NCI-H510A treated with DMSO at 0.1 percent for 48 hours (cell line): ENCODE measurements around the gene MPI.
"Not testable (repeated sequence)": the region's sequence is repeated elsewhere in the genome, so short reads cannot be mapped to it uniquely, and the experiment has no call there.

Experiments
- DNase-seq: peaks from one replicate; lab custom pipeline; 2025; lab: John Stamatoyannopoulos, UW

The MPI gene

GRCh38 chr15:74864296-74864695, 25.5 kb upstream of the MPI start:
- DNase-seq: no peak

- no peak for DNase-seq
These were observed 24.5 kb upstream of the MPI start for GRCh38 chr15:74865316-74865715.

DNA sequence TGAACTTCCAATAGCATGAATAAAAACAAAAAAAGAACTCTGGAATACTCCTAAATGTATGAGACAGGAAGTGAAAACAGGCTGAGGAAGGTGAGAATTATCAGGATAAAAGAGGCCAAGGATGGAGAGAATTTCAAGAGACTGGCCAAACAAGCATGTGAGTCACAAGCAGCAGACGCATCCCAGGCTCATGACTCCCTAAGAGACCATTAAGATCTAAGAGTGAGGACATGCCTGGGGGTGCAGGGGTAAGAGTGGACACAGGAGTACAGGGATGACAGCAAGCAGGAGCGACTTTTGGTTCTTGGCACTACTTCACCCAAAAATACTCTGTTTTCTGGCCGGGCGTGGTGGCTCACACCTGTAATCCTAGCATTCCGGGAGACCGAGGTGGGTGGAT, 23.8 kb upstream of the MPI start:
- DNase-seq: no peak

GRCh38 chr15:74867466-74868038, 22.3 kb upstream of the MPI start:
- DNase-seq: no peak

DNA sequence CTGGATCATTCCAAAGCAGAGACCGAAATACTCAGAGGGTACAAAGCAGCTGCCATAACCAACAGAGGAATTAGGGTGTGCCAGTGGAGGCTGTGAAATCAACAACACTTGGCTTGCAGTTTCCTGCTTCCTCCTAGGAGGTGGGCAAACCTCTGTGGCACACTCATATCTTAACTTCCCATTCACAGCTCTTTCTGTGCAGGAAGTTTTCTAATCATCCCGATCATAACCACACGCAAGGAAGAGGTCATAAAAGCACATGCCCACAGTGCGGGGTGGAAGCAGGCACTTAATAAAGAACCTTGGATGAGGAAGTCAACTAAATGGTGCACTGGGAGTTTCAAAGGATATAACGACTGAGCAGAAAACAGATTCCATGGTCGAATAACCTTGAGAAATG, 21.8 kb upstream of the MPI start:
- DNase-seq: no peak

- DNase-seq: no peak
These were observed 20.5 kb upstream of the MPI start for GRCh38 chr15:74869372-74869725.

DNA sequence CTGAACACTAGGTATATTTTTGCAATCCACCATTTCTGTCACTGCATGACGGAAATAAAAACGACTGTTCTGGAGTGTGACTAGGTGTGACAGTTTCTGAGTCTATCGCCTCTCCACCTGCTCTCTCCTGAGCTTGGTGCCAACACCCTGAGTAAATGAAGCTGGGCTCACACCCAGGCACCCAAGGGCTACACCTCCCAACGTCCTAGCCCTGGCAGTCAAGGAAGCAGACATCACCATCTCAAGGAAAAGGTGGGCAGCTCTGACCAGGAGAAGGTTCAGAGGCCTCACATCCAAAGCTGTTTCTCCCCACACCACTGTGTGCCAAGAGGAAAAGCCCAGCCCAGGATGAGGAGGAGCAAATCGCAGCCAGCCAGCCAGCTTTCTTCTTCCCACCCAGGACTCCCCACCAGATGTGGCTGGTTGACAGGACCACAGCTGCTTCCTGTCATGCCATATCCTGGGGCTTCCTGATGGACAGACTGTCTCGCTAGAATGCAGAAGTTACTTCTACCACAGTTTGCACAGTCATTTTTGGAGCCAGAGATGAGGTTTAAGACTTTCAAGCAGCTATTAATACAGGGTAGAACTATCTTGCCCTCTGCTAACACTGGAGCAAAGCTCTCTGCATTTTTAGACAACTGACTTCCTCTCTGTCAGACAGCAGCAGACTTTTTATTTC, 20.0 kb upstream of the MPI start:
- DNase-seq: no peak

DNA sequence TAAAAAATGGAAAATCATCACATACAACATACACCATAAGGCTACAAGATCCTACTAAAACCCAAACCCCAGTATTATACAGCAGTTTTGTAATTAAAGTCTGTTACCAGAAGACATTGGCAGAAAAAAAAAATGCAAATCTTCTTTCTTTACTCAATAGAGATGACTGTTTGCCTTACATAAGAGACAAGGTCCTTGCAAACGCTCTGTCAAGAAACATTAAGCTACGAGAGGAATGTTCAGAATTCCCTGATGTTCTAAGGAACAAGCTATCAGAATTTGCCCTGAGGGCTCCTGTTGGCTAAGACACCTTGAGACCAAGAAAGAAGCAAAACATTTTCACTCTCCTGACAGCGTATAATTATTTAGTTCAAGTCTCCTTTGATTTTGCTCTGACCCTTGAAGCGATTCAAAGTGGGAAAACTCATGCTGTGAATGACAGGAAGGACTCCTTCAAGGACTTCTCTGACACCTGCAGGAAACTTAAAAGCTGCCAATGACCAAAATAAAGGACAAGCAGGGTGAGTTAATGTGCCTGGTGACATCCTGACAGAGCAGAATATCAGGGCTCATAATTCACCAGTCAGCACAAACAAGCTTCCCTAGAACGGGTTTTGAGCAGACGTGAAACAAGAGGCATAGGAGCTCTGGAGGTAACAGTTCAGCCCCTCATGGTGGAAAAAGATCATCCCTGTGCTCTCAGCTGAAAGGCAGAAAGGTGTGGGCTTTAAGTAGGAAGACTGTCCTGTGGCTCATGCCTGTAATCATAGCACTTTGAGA, 19.2 kb upstream of the MPI start:
- DNase-seq: no peak

GRCh38 chr15:74872702-74873035, 17.2 kb upstream of the MPI start:
- no peak for DNase-seq

GRCh38 chr15:74873036-74873755, 16.6 kb upstream of the MPI start, which contains the start of gene SCAMP2:
SCAMP2 (minus strand) TSS chr15:74873365; CDS start chr15:74873255, 110 bp downstream.
- DNase-seq: peak; percentile 70

DNA sequence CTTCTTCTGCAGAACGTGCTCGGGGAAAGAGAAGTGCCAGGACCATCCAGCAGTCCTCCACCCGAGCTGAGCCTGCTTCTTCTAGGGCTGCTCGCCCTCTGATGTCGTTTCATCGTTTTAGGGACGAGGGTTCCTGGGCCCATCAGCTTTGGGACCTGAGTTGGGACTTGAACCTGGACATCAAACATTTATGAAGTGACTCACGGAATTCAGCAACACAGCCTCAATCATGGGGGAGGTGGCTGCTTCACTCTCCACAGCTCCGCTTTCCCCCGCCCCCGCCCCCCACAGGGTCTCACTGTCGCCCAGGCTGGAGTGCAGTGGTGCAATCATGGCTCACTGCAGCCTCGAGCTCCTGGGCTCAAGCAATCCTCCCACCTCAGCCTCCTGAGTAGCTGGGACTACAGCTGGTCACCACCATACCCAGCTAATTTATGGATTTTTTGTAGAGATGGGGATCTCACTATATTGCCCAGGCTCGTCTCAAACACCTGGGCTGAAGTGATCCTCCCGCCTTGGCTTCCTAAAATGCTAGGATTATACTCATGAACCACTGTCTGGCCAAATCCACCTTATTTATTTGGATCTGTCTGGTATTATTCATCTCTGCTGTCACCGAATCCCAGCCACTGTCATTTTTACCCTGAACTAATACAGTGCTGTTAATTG, 16.0 kb upstream of the MPI start:
- DNase-seq: no peak

- DNase-seq: no peak
These were observed 11.6 kb upstream of the MPI start for GRCh38 chr15:74878273-74878672.

GRCh38 chr15:74882528-74882927, 7.3 kb upstream of the MPI start:
- DNase-seq: no peak

GRCh38 chr15:74884428-74885223, 5.2 kb upstream of the MPI start:
- no peak for DNase-seq

- no peak for DNase-seq
These were observed 4.4 kb upstream of the MPI start for GRCh38 chr15:74885461-74885860.

- not testable (repeated sequence) for DNase-seq
These were observed 2.2 kb upstream of the MPI start for GRCh38 chr15:74887537-74888193.

GRCh38 chr15:74888716-74889115, 1.1 kb upstream of the MPI start:
- DNase-seq: no peak

DNA sequence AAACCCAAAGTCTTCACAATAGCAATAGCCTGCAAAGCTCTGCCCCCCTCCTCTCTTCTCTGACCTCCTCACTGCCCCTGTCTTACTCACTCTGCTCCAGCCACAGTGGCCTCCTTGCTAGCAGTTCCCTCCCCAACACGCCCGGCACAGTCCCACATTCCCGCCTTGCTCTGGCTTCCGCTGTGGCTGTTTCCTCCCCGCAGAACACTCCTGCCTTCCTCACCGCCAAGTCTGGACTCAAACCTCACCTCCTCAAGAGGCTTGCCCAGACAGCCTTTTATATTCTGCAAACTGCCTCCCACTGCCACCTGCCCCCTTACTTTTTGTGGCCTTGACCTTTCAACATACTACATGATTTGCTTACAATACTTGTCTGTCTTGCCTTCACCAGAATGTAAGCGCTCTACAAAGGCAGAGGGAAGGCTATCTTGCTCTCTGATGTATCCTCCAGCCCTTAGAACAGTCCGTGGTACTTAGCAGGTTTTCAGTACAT, 406 bp upstream of the MPI start:
- peak; percentile 31 for DNase-seq

DNA sequence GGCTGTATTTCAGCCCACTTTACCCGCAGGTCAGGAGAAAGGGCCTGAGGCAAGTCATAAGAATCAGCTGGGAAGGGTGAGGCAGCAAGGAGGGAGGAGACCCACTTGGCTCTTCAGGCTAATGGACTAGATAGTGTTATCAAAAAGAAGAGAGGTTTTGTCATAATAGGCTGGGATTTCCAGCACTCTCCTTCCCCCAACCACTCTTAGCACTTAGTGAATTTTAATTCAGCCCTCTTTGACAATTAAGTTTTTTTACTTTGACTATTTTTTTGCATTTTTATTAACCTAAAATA, 771 bp downstream of the MPI start:
- DNase-seq: no peak

- DNase-seq: no peak
These were observed 1.6 kb downstream of the MPI start for GRCh38 chr15:74891469-74891868.

GRCh38 chr15:74892313-74892712, 2.5 kb downstream of the MPI start:
- no peak for DNase-seq
